AG04449 (cell line): Measurements from ENCODE around the gene FRMD8.

Experiments
- CTCF ChIA-PET: fragments of 350-600 bp; formaldehyde crosslinking; extraction: SDS; loops from one replicate; lab custom pipeline; 2021; ENCODE audit warnings: antibody characterized with exemption; lab: Yijun Ruan, JAX
- POLR2A ChIA-PET: fragments of 400-600, 350-600 bp; formaldehyde crosslinking; extraction: SDS; loops from one replicate; lab custom pipeline; 2020; ENCODE audit warnings: antibody characterized with exemption, inconsistent platforms; lab: Yijun Ruan, JAX
- DNase-seq: peaks from one replicate; pipeline ENCODE4 v3.0.0-alpha.2; 2010; ENCODE audit warnings: low read depth, low spot score
- H3K4me3 ChIP-seq: 2 replicates; pipeline ENCODE4 v1.5.1; 2011; ENCODE audit warnings: low read depth, mild to moderate bottlenecking, control low read depth, low read length
- CTCF ChIP-seq: IDR thresholded peaks from one replicate; pipeline ENCODE4 v1.5.1; 2011; ENCODE audit warnings: mild to moderate bottlenecking, moderate library complexity, low read length, control low read depth, inconsistent platforms; ENCODE audit not compliant: insufficient read depth; ENCODE audit errors: missing control alignments

The FRMD8 gene

GRCh38 chr11:65434057-65434666 is 47.7 kb downstream of the FRMD8 start:
- CTCF ChIA-PET, result no interaction called here

DNA sequence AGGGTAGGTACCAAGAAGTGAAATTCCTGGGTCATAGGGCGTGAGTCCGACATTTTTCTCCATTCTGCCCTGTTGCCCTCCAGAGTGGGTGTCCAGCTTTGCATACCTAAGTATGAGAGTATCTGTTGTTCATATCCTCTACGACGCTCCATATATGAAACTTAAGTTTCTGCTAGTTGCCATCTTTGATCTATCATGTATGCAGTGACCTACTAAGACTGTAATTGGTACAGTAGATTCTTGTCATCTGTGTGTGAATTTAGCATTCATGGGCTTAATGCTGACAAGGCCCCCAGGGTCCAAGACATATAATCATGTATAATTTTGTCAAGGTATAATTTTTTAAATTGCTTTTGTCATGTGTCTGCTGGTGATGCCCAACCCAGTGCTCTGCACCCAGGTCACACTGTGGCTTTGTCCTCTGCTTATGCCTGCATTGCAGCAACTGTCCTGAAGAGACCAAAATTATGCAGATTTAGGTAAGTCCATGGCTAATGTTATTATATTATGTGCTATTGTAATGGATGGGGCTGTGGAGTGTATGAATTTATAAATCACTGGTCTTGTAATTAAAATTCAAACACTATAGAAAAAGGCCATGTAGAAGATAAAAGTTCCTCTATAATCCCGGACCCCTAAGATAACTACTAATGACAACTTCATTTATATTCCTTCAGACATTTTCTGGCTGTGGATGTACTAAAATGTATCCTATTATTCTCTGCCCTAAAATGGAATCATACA is 48.4 kb downstream of the FRMD8 start:
- TF ChIP-seq CTCF, result no peak
- ChIA-PET CTCF (no interaction called here), POLR2A (interaction anchor here (1.3 to 3.4 kb wide), 5 partner anchors 11 to 64 kb away, joined by 4 to 35 read pairs (median 7); partner anchors contain the start of genes MALAT1 and NEAT1)
- peak overlapping the region; percentile 25 for H3K4me3 ChIP-seq
- DNase-seq, result no peak

More at GRCh38 chr11:65434057-65434666, 47.7 kb downstream of the FRMD8 start:
- TF ChIP-seq CTCF, result no peak
- DNase-seq, result no peak
- peak overlapping the region; percentile 25 for H3K4me3 ChIP-seq
- POLR2A ChIA-PET, result interaction anchor here (0.7 to 1.6 kb wide), 6 partner anchors 9 to 65 kb away, joined by 4 to 14 read pairs (median 6); partner anchors contain the start of genes MALAT1 and NEAT1

- no peak for DNase-seq
- no peak for TF ChIP-seq CTCF
- ChIA-PET CTCF (no interaction called here), POLR2A (interaction anchor here (1.3 to 3.4 kb wide), 2 partner anchors 12 to 61 kb away, joined by 4 to 35 read pairs; partner anchors contain the start of gene NEAT1)
- H3K4me3 ChIP-seq, result no peak overlapping the region
Observed at GRCh38 chr11:65435411-65435931, 49.0 kb downstream of the FRMD8 start.

- no peak for DNase-seq
- CTCF ChIA-PET, result no interaction called here
- POLR2A ChIA-PET, result interaction anchor here (1.1 to 3.4 kb wide), 4 partner anchors 13 to 71 kb away, joined by 4 to 35 read pairs (median 6); partner anchors contain the start of gene NEAT1
- peak overlapping the region; percentile 13; the same call in 1 of the 2 replicates for H3K4me3 ChIP-seq
- no peak for TF ChIP-seq CTCF
Observed at GRCh38 chr11:65435981-65436411, 49.6 kb downstream of the FRMD8 start.

DNA sequence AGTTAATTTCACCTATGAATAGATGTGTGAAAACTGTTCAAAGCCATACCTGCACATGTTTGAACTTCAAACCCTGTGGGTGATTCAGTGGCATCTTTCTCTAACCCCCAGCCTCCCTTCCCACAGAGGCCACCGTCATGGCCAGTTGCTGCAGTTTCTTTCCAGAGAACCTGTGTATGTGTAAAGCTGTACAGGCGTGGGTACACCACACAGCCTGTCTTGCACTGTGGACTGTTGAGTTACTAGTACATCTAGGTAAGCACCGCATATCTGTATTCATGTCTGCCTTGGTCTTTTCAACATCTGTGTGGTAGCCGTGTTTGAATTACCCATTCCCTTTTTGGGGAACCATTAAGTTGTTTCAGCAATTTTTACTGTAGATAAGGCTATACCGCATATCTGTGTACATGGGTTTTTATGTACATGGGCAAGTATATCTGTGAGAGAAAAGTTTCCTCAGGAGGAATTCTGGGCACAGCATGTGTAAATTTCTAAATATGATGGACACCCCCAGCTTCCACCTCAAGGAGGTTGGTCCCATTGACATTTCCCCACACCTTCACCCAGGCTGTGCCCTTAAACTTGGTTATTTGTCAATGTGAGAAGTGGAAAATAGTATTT is 50.1 kb downstream of the FRMD8 start:
- TF ChIP-seq CTCF, result no peak
- DNase-seq, result no peak
- ChIA-PET CTCF (interaction anchor here (0.6 to 1.7 kb wide), 3 partner anchors 10 to 74 kb away, joined by 3 to 6 read pairs (median 4); no protein-coding TSS in a partner anchor), POLR2A (interaction anchor here (0.7 to 3.4 kb wide), 9 partner anchors 9 to 125 kb away, joined by 3 to 35 read pairs (median 4); partner anchors contain the start of gene NEAT1)
- no peak overlapping the region; the same call in 1 of the 2 replicates for H3K4me3 ChIP-seq
